Gastroesophageal sphincter (tissue), 4 donors: ENCODE data around the gene CLN6. TPM values are rescaled to one million over a fixed set of nuclear protein-coding genes. Genes with fewer than 3 reads are reported as not detected.

Source experiments
- ATAC-seq: fragments of 150-250 bp; one replicate; pipeline ENCODE4 v1.9.1; 2016; ENCODE audit warnings: mild to moderate bottlenecking, moderate library complexity
- H3K27ac ChIP-seq, 4 donors: fragments of 200-600 bp; sonication (generic) in 3 of 4; 1 replicate in 3 of 4; 2 replicates in 1 of 4; pipeline ENCODE4 v1.5.1; 2016 to 2019
- H3K27me3 ChIP-seq: fragments of 200-600 bp; sonication (generic); one replicate; pipeline ENCODE4 v1.5.1; 2019
- H3K36me3 ChIP-seq, 2 donors: fragments of 200-600 bp; sonication (generic); one replicate each; pipeline ENCODE4 v1.5.1; 2019; ENCODE audit warnings: control low read depth in 1 of 2
- H3K4me1 ChIP-seq, 3 donors: fragments of 200-600 bp; sonication (generic); 1 replicate in 2 of 3; 2 replicates in 1 of 3; pipeline ENCODE4 v1.5.1; 2016 to 2019; ENCODE audit warnings: control low read depth in 2 of 3
- H3K4me3 ChIP-seq, 2 donors: fragments of 200-600 bp; sonication (generic); one replicate each; pipeline ENCODE4 v1.5.1; 2019; ENCODE audit warnings: mild to moderate bottlenecking in 1 of 2, moderate library complexity in 1 of 2
- H3K9me3 ChIP-seq, 3 donors: fragments of 200-600 bp; sonication (generic); one replicate each; pipeline ENCODE4 v1.5.1; 2017 to 2019; ENCODE audit warnings: control low read depth in 2 of 3
- CTCF ChIP-seq, 4 experiments: fragments of 200-600 bp in 2 of 4; fragments of 450-650 bp in 2 of 4; sonication (generic) in 1 of 4; IDR thresholded peaks; one replicate each; pipeline ENCODE4 v1.5.1; 2017 to 2019; ENCODE audit warnings: antibody characterized with exemption in 4 of 4, mild to moderate bottlenecking in 2 of 4, moderate library complexity in 2 of 4
- EP300 ChIP-seq: sonication (generic); formaldehyde crosslinking; IDR thresholded peaks from one replicate; pipeline ENCODE4 v1.6.1; 2017; ENCODE audit warnings: antibody characterized with exemption, mild to moderate bottlenecking
- POLR2A ChIP-seq, 2 donors: fragments of 450-650 bp; IDR thresholded peaks; one replicate each; pipeline ENCODE4 v1.6.1; 2017; ENCODE audit warnings: antibody characterized with exemption in 2 of 2, mild to moderate bottlenecking in 2 of 2, moderate library complexity in 1 of 2
- POLR2AphosphoS5 ChIP-seq: sonication (generic); formaldehyde crosslinking; IDR thresholded peaks from one replicate; pipeline ENCODE4 v1.6.1; 2017; ENCODE audit warnings: antibody characterized with exemption
- WGBS, 2 donors: methylation state at CpG; one replicate each; pipeline ENCODE4 v1.1.5; 2018; ENCODE audit warnings: low coverage in 1 of 2; 5-methylcytosine and 5-hydroxymethylcytosine counted together
- total RNA-seq, 4 donors: library from RNA; depleted of rRNA; stranded (reverse); fragments of >200 nt; gene quantifications; one replicate each; pipeline ENCODE4 v1.1.0, GENCODE V29; 2016

Gene CLN6
- total RNA-seq, 4 donors from 2014 or later, result 6.1 to 14.9 (median 13.3) TPM

- peak overlapping the region; percentile 80 to 94 (median 84) for H3K27ac ChIP-seq
- no peaks in the 10 kb centered on the region for H3K9me3 ChIP-seq
- H3K27me3 ChIP-seq, result no peaks in the 10 kb centered on the region
- TF ChIP-seq EP300 (no peak), POLR2AphosphoS5 (no peak), POLR2A (IDR thresholded peaks at IDR 0.05) (no peak), CTCF (IDR thresholded peaks at IDR 0.05) (no peak)
- H3K36me3 ChIP-seq, result peaks cover 0 to 43% of the 10 kb centered on the region in 2 donors
- H3K4me3 ChIP-seq, result peak overlapping the region in 1 of 2 donors; percentile 27
- WGBS, 2 donors, result 29 to 39% methylated on average over 5 of the region's 5 CpGs
- peaks cover 15 to 63% (median 21%) of the 10 kb centered on the region in 3 donors for H3K4me1 ChIP-seq
- peak; percentile 82 for ATAC-seq
Observed at GRCh38 chr15:68186671-68187397, 42.7 kb downstream of the CLN6 start.

GRCh38 chr15:68184616-68185480, 44.7 kb downstream of the CLN6 start:
- Histone ChIP-seq H3K27ac (peak overlapping the region in 3 of 4 donors; percentile 53 to 86 (median 82)), H3K4me3 (no peak overlapping the region), H3K9me3 (no peaks in the 10 kb centered on the region), H3K27me3 (no peaks in the 10 kb centered on the region), H3K4me1 (peaks cover 6 to 51% (median 21%) of the 10 kb centered on the region in 3 donors), H3K36me3 (peaks cover 0 to 56% of the 10 kb centered on the region in 2 donors)
- WGBS, 2 donors, result 85 to 89% methylated on average over 4 to 5 of the region's 5 CpGs
- TF ChIP-seq POLR2A (IDR thresholded peaks at IDR 0.05), result no peak
- TF ChIP-seq CTCF (IDR thresholded peaks at IDR 0.05), result no peak
- TF ChIP-seq EP300, result no peak
- TF ChIP-seq POLR2AphosphoS5, result no peak
- ATAC-seq, result no peak

GRCh38 chr15:68183616-68184315, 45.8 kb downstream of the CLN6 start:
- peaks cover 0 to 57% of the 10 kb centered on the region in 2 donors for H3K36me3 ChIP-seq
- H3K4me3 ChIP-seq, result no peak overlapping the region
- TF ChIP-seq POLR2AphosphoS5 (no peak), CTCF (IDR thresholded peaks at IDR 0.05) (no peak), EP300 (no peak), POLR2A (IDR thresholded peaks at IDR 0.05) (no peak)
- peak overlapping the region in 3 of 4 donors; percentile 6 to 86 (median 82) for H3K27ac ChIP-seq
- H3K4me1 ChIP-seq, result peaks cover 6 to 45% (median 16%) of the 10 kb centered on the region in 3 donors
- H3K9me3 ChIP-seq, result no peaks in the 10 kb centered on the region
- ATAC-seq, result no peak
- WGBS, 2 donors, result 84 to 96% methylated on average over 4 to 5 of the region's 5 CpGs
- no peaks in the 10 kb centered on the region for H3K27me3 ChIP-seq

GRCh38 chr15:68177742-68178141, 51.8 kb downstream of the CLN6 start:
- Histone ChIP-seq H3K27ac (peak overlapping the region; percentile 53 to 78 (median 70)), H3K4me3 (no peak overlapping the region), H3K4me1 (peaks cover 0 to 27% (median 8%) of the 10 kb centered on the region in 3 donors), H3K36me3 (peaks cover 0 to 79% of the 10 kb centered on the region in 2 donors), H3K9me3 (no peaks in the 10 kb centered on the region), H3K27me3 (no peaks in the 10 kb centered on the region)
- ATAC-seq, result peak; percentile 73
- TF ChIP-seq EP300 (no peak), CTCF (IDR thresholded peaks at IDR 0.05) (no peak), POLR2AphosphoS5 (peak; percentile 31), POLR2A (IDR thresholded peaks at IDR 0.05) (no peak)
